ENCODE data around the gene KRTAP12-2.
"Not testable (repeated sequence)": the region's sequence is repeated elsewhere in the genome, so short reads cannot be mapped to it uniquely, and the experiment has no call there.

KRTAP12-2 gene

GRCh38 chr21:44684077-44684476, 17.4 kb upstream of the KRTAP12-2 start:
- DNase-seq: no peak

- no peak for DNase-seq
Measured at GRCh38 chr21:44682580-44683151, 15.9 kb upstream of the KRTAP12-2 start.

GRCh38 chr21:44681861-44682579, 15.3 kb upstream of the KRTAP12-2 start, which contains the start of gene KRTAP12-1:
TSS of gene KRTAP12-1 (minus strand) at chr21:44682163. CDS start at chr21:44682123, 40 bp downstream.
- no peak for DNase-seq

DNA sequence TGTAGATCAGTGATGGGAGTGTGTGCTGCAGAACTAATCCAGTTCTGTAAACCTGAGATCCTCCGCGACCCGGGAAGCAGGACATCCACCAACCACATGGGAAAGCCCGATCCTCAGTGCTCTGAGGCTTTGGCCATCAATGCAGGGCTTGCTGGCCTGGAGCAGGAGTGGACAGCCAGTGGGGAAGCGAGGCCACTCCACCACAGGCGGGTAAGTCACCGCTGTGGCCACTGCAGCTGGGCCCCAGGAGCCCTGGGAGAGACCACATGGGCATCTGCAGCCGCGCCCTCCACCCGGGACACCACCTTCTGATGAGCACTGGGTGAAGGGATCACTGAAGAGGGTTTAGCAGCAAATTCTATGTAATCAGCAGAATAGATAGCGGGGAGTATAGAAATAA, 14.4 kb upstream of the KRTAP12-2 start:
- no peak for DNase-seq

- no peak for DNase-seq
Measured at GRCh38 chr21:44677881-44678280, 11.2 kb upstream of the KRTAP12-2 start.

DNA sequence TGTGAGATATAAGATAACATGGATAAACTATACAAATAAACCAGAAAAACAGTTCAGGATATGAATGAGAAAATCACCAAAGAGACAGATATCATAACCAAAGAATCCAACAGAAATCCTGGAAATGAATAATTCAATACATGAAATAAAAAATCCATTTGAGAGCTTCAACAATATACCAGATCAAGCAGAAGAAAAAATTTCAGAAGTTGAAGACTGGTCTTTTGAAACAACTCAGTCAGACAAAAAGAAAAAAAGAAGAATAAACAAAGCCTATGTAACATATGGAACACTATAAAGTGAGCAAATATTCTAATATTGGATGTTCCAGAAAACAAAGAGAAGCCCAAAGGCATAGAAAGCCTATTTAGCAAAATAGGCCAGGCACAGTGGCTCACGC, 5.2 kb upstream of the KRTAP12-2 start:
- no peak for DNase-seq

- no peak for DNase-seq
Measured at GRCh38 chr21:44670642-44671432, 4.1 kb upstream of the KRTAP12-2 start.

- DNase-seq: no peak
Measured at GRCh38 chr21:44667612-44668011, 885 bp upstream of the KRTAP12-2 start.

DNA sequence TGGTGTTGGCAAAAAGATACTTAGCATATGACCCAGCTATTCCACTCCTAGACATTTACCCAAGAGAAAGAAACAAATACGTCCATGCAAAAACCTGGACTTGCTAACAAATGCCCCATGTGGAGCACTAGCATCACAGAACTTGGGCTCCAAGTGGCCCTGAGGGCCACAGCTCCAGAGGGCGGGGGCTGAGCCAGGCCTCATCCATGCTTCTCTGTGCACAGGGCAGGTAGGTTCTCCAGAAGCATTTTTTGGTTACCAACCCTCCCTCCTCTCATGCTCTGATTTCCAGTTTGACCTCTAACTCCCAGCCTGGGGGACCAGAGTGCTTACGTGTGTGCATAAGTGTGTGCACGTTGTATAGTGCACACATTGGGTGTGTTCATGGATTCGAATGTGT, 2.0 kb downstream of the KRTAP12-2 start:
- DNase-seq: no peak

DNA sequence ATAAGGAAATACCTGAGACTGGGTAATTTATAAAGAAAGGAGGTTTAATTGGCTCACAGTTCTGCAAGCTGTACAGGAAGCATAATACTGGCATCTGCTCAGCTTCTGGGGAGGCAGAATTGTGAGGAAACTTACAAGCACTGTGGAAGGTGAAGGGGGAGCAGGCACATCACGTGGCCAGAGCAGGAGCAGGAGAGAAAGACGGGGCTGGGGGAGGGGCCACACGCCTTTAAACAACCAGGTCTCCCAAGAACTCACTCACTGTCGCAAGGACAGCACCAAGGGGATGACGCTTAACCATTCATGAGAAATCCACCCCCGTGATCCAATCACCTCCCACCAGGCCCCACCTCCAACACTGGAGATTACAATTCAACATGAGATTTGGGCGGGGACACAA, 5.2 kb downstream of the KRTAP12-2 start:
- not testable (repeated sequence) for DNase-seq

DNA sequence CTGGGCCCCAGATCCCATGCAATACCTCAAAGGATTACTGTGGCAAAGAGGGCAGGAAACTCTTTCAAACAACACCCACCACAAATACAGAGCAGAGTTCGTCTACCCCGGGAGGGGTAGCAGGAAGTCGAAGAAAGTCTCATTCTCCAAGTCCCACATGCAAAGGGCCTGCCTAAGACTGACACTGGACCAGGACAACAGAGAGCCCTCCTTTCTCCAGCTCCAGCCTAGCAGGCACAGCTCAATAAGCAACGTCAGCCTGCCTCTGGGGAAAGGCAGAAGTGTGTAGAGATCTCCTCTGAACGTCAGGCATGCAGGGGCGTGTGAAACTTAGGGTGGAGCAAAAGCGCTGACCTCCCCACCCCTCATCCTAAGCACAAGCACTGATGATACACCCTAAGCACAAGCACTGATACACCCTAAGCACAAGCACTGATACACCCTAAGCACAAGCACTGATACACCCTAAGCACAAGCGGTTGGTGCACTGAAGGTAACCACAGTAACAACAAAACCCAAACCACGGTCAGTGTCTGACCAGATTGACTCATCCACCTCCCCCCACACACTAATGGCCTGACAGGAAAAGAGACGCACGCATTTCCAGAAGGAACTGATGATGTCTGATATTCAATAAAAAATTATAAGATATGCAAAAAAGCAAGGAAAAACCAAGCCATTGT, 7.7 kb downstream of the KRTAP12-2 start:
- no peak for DNase-seq

DNA sequence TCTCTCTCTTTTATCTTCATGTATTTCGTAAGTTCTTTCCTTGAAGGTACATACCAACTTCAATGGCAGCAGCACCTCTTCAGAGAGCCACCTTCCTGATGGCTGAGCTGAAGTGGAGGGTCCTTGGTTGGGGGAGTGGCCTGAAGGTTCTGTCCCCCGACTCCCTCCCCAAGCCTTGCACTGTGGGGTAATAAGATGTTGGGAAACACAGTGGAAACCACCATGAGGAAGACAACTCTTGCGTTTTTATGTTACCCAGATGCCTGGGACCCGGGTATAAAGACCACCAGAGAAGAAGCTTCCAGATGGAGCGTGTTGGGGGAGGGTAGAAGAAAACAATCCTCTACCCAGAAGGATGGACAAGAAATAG, 8.2 kb downstream of the KRTAP12-2 start:
- DNase-seq: no peak

DNA sequence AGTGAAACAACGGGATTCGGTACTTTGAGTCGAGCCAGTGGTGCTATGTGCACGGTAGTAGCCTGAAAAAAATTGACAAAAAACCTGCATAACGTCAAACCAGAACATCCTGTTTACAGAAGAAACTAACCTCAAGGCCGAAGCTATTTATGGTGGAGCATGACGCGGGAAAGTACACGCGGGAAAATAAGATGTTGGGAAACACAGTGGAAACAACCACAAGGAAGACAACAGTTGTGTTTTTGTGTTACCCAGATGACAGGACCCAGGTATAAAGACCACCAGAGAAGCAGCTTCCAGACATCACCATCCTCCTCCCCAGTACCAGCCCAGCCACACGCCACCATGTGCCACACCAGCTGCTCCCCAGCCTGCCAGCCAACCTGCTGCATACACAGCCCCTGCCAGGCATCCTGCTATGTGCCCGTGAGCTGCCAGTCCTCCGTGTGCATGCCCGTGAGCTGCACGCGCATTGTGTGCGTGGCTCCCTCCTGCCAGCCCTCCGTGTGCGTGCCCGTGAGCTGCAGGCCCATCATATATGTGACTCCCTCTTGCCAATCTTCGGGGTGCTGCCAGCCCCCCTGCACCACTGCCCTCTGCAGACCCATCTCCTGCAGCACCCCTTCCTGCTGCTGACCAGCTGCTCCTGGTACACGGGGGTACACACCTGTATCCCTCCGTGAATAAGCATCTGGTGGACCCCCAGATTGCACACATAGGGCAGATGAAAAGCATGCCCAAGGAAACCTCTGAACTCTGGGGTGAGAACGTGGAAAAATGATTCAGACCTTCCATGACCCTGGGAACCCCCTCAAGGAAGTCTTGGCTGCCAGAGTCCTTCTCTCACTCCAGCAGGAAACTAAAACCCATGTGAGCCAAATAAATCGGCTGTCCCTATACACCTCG, 8.8 kb downstream of the KRTAP12-2 start, which contains the start of gene KRTAP12-3:
Gene KRTAP12-3 (plus strand): TSS at position 298 of the 906 bp plus-strand sequence. CDS start 48 bp downstream, at position 346.
- peak; percentile 65 for DNase-seq

GRCh38 chr21:44656868-44657267, 9.9 kb downstream of the KRTAP12-2 start:
- DNase-seq: no peak

DNA sequence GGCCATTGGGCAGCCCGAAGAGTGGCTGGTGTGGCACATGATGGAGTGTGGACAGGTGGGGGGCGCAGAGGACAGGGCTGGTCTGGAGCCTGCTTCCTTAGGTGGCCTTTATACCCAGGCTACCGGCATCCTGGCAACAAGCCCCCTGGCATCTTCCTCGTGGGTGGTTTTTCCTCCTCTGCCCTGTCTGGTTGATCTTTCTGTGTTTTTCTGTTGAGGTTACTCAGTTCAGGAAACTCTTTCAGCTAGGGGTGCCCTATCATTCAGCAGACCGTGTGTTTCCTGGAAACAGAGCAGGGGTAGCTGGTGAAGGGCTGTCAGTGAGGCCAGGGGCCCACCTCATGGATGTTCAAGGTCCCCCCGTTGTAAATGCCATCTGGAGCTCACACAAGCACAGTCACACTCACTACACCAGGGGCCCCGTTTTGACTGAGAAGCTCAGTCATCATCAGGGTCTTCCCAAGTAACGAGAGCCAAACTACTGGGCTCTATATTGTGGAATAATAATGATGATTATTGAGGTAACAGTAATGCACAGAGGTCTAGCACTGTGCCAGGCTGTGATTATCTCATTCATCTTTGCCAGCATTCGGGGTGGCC, 12.1 kb downstream of the KRTAP12-2 start, which contains the start of gene KRTAP12-4:
Gene KRTAP12-4 (minus strand): TSS at position 84 of the 600 bp plus-strand sequence. CDS start 45 bp downstream, at position 39.
- DNase-seq: no peak

- DNase-seq: peak; percentile 83
Measured at GRCh38 chr21:44653656-44654575, 12.8 kb downstream of the KRTAP12-2 start.

- DNase-seq: no peak
Measured at GRCh38 chr21:44653123-44653522, 13.6 kb downstream of the KRTAP12-2 start.

DNA sequence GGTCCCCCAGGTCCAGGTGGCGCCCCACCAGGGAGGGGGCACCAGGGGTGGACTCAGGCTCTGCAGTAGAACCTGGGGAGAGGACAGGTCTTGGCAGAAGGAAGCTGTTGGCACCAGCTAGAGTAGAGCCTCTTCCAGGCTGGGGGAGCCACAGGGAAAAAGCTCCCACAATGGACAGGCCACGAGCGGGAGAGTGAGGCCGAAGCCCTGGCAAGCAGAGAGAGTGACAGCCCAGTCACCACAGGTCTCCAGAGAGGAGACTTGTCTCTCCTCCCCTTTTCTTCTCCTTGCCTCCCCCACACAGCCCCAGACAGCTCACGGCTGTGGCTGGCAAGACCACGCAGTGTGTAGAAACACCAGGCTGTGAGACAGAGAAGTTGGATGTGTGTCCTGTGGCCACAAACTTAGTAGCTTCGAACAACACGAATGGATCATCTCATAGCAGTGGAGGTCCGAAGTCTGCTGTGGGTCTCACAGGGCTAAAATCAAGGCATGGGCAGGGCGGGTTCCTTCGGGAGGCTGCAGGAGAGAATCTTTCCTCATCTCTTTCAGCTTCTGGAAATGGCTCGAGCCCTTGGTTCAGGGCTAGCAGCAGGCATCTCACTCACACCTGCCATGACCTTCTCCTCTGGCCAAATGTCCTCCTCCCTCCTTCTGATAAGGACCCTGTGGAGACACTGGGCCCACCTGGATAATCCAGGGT, 15.6 kb downstream of the KRTAP12-2 start:
- no peak for DNase-seq

- no peak for DNase-seq
Measured at GRCh38 chr21:44650265-44650972, 16.3 kb downstream of the KRTAP12-2 start.
